Activated CD4-positive, alpha-beta T cell treated with anti-CD3 and anti-CD28 coated beads for 48 hours (primary cell): Measurements from ENCODE around the gene AFG1L.
"Not testable (repeated sequence)": the region's sequence is repeated elsewhere in the genome, so short reads cannot be mapped to it uniquely, and the experiment has no call there.

ENCODE experiments used
- DNase-seq: peaks from one replicate; pipeline ENCODE4 v3.0.0-alpha.2; 2020

The AFG1L gene

GRCh38 chr6:108291091-108291490 lies 3.8 kb upstream of the AFG1L start:
- no peak for DNase-seq

GRCh38 chr6:108292561-108292960 lies 2.3 kb upstream of the AFG1L start:
- DNase-seq: not testable (repeated sequence)

GRCh38 chr6:108293527-108294296 lies 1.1 kb upstream of the AFG1L start:
- no peak for DNase-seq

- DNase-seq: no peak
These were observed 542 bp upstream of the AFG1L start for GRCh38 chr6:108294297-108294726.

- DNase-seq: no peak
These were observed 822 bp downstream of the AFG1L start for GRCh38 chr6:108295676-108296075.

GRCh38 chr6:108302386-108302785 lies 7.5 kb downstream of the AFG1L start:
- no peak for DNase-seq

- no peak for DNase-seq
These were observed 9.8 kb downstream of the AFG1L start for GRCh38 chr6:108304646-108305045.

GRCh38 chr6:108308641-108309040 lies 13.8 kb downstream of the AFG1L start:
- DNase-seq: not testable (repeated sequence)

- DNase-seq: no peak
These were observed 15.0 kb downstream of the AFG1L start for GRCh38 chr6:108309844-108310243.

- DNase-seq: no peak
These were observed 17.8 kb downstream of the AFG1L start for GRCh38 chr6:108312605-108313004.

GRCh38 chr6:108321253-108321747 lies 26.4 kb downstream of the AFG1L start:
- no peak for DNase-seq

- DNase-seq: no peak
These were observed 27.9 kb downstream of the AFG1L start for GRCh38 chr6:108322728-108323127.

- DNase-seq: no peak
These were observed 29.0 kb downstream of the AFG1L start for GRCh38 chr6:108323710-108324466.

- not testable (repeated sequence) for DNase-seq
These were observed 35.4 kb downstream of the AFG1L start for GRCh38 chr6:108330221-108330785.

GRCh38 chr6:108330806-108331205 lies 36.0 kb downstream of the AFG1L start:
- DNase-seq: no peak

- no peak for DNase-seq
These were observed 37.1 kb downstream of the AFG1L start for GRCh38 chr6:108331982-108332381.

GRCh38 chr6:108336971-108337370 lies 42.1 kb downstream of the AFG1L start:
- no peak for DNase-seq

GRCh38 chr6:108337721-108338120 lies 42.9 kb downstream of the AFG1L start:
- DNase-seq: no peak

- no peak for DNase-seq
These were observed 46.5 kb downstream of the AFG1L start for GRCh38 chr6:108341372-108341771.

- DNase-seq: no peak
These were observed 49.0 kb downstream of the AFG1L start for GRCh38 chr6:108343894-108344293.

- DNase-seq: no peak
These were observed 53.9 kb downstream of the AFG1L start for GRCh38 chr6:108348655-108349349.

- no peak for DNase-seq
These were observed 55.7 kb downstream of the AFG1L start for GRCh38 chr6:108350528-108350927.

GRCh38 chr6:108353853-108354252 lies 59.0 kb downstream of the AFG1L start:
- no peak for DNase-seq
